NCI-H2171 (cell line): ENCODE data around the gene ATXN1.

ENCODE experiments used
- DNase-seq: peaks from one replicate; lab custom pipeline; 2025; lab: John Stamatoyannopoulos, UW

Gene ATXN1

GRCh38 chr6:16761471-16762267, 409 bp upstream of the ATXN1 start:
- DNase-seq, result peak; percentile 60

GRCh38 chr6:16759646-16760515, 1.4 kb downstream of the ATXN1 start:
- DNase-seq, result peak; percentile 31

GRCh38 chr6:16759181-16759645, 2.0 kb downstream of the ATXN1 start:
- DNase-seq, result no peak

DNA sequence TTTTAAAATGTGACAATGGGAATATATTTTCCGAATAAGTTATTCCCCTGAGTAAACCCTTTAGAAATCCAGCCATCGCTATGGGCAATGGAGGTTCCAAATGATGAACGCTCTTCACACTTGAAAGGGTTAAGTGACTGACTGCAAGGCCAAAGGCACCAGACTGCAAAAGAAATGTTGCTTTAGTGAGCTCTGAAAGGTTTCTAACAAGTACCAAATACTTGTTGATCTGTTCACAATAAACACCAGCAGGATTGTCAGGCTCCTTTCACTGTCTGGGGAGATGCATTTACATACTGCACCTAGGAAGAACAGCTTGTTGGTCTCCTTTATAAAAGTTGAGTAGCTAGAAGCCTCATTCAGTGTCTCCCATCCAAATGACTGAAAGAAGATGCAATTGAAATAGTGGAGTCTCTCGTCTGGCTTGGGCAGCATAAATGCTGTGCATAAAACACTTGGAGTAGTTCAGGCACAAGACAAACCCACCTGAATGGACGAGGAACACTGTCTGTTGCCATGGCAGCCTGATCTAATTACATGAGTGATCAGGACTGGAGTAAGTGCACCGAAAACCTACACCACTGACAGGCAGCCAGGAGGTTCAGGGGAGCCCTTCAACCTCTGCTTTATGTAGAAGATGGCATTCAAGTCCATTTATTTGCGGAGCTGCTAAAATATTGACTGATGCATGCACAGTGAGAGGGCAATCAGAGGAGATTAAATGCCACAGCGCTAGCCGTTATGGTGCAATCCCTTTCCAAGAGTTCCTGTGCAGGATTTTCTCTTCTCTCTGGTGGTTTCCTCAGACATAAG, 2.9 kb downstream of the ATXN1 start:
- no peak for DNase-seq

DNA sequence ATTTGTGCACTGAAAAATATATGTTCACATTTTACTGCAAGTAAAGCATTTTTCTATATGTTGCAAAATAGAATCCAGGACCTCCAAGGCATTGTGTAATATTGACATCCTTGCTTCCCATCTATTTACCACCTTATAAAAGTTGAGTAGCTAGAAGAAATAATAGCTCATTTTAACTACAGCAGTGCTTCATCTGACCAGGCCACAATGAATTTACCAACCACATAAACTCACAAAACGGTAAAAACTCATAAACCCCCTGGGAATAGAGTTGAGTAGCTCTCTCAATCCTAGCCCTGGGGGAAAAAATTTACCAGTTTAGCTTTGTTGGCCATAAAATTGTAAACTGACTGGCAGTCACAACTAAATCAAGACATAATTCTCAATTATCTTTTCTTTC, 3.9 kb downstream of the ATXN1 start:
- DNase-seq, result no peak

- DNase-seq, result no peak
Observed at GRCh38 chr6:16756660-16757255, 4.5 kb downstream of the ATXN1 start.

DNA sequence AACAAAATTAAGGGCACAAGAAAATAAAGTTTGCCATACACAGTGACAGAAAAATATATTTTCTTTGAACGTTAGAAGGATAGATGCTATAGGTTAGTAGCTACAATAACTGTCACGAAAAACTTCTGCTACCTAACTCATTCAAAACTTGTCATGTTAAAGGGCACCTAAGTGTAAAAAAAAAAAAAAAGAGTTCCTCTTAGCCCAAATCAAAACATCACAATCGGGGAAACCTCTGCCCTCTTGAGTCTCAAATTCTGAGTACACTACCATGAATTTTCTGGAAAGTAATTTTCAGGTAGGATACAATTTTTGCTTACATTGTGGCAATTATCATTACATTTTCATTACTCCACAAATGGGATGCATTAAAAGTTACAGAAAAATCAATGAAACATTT, 5.7 kb downstream of the ATXN1 start:
- DNase-seq, result no peak

- DNase-seq, result no peak
Observed at GRCh38 chr6:16754876-16755275, 6.4 kb downstream of the ATXN1 start.

DNA sequence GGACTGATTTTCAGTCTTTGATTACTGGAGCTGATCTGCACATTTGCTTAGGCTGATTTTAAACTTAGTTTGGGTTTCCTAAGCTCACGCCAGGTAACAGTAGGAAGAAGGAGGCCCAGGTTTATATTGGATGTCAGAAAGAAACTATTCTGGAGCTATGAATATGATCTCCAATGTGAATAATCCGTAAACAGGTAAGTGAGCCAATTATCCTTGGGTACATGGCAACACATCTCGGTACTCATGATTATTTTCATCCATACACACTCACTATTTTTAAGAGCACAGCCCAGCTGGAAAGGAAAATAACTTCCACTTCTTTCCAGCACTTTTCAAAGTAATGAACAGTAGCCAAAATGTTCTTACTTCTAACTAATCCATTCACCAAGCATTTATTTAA, 7.0 kb downstream of the ATXN1 start:
- no peak for DNase-seq

- DNase-seq, result no peak
Observed at GRCh38 chr6:16753341-16753740, 7.9 kb downstream of the ATXN1 start.

- DNase-seq, result no peak
Observed at GRCh38 chr6:16752206-16752866, 8.9 kb downstream of the ATXN1 start.

- DNase-seq, result no peak
Observed at GRCh38 chr6:16751251-16751946, 9.9 kb downstream of the ATXN1 start.

- no peak for DNase-seq
Observed at GRCh38 chr6:16750566-16750965, 10.7 kb downstream of the ATXN1 start.

DNA sequence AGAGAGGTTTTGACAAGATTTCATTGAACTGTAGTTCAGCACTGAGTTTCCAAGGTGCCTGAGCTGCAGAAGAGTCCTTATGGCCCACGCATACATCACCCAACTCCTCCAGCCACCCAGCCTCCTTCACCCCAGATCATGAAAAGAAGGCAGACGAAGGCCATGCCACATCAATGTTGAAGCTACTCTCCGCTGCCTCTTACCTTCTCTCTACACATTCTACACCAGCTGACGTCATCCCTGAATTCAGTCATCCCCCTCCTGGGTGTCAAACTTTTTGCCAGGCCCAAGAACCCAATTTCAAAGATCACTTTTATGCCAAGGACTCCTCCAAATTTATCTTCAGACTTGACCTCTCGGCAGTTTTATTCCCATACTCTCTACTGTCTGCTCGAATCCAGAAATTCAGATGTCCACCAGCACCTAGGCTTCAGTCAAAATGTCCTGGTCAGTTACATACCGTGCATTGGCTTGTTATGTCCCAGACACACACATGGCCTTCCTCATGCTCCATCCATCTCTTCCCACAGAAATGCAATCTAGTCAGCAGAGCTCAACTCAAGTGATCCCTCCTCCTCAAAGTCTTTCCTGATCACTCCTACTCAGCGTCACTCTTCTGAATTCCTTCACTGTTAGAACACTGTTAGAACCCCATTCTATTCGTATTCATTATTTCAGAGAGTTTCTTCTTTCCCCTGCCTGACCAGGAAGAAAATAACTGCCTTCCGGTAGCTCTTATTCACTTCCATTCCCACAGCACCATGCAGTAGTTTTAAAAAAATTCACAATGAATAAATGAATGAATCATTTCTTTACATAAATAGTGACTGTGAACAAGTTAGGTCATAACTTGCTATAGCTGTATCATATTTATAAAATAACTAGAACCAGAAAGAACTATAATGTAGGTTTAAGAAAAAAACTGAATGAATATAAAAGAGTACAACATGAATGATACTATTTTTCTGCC, 11.5 kb downstream of the ATXN1 start:
- no peak for DNase-seq

DNA sequence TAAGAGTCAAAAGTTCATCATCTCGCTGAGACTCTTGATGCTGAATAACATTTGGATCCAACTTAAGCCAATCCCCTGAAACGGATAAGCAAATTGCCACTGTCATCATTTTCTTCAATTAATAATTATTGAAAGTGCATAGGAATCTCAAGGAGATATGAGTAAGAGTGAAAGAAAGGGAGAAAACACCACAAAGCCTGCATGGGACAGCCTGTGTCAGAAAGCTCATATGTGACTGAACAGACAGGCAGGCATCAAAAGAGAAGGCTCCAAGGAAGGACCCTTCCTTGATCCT, 13.3 kb downstream of the ATXN1 start:
- no peak for DNase-seq

- no peak for DNase-seq
Observed at GRCh38 chr6:16747232-16748024, 13.8 kb downstream of the ATXN1 start.

DNA sequence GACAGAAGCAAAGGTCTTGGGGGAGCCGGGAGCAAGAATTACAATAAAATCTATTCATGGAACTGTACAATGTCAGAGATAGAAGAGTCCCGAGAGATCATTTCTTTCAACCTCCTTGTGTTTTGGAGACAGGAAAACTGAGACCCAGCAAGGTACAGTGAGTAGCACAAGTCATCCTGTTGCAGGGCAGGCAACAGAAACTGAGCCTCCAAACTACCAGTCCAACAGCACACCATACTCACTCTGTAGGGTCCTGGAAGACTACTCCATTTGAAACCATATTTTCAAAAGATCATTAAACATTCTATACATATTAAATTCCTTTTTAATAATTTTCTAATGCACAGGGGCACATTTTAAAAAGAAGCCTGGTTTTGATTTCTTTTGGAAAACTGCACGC, 14.4 kb downstream of the ATXN1 start:
- no peak for DNase-seq

DNA sequence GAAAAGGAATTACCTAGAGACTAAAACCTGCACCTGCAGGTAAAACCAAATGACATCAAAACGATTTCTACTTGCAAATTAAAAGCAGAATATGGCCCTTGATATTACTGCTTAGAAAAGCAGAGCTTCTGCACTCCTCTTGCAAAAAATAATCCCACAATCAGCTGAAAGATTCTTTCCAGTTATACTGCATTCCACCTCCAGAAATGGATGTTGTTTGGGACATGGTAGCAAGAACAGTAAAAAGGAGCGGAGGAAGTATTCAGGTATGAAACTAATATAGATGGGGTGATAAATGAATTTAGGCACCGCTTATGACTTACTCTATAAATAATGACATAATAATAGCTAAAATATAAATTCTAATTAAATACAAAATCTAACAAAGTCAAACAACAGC, 14.9 kb downstream of the ATXN1 start:
- no peak for DNase-seq

GRCh38 chr6:16743664-16744210, 17.5 kb downstream of the ATXN1 start:
- no peak for DNase-seq
